NCI-H2029 (cell line): ENCODE measurements around the gene HADHB.
"Not testable (repeated sequence)": the region's sequence is repeated elsewhere in the genome, so short reads cannot be mapped to it uniquely, and the experiment has no call there.

Experiments
- DNase-seq: peaks from one replicate; lab custom pipeline; 2025; lab: John Stamatoyannopoulos, UW

HADHB gene

GRCh38 chr2:26245231-26245732, 543 bp downstream of the HADHB start:
- no peak for DNase-seq

- no peak for DNase-seq
Observed at GRCh38 chr2:26245810-26246209, 1.1 kb downstream of the HADHB start.

GRCh38 chr2:26246818-26247217, 2.1 kb downstream of the HADHB start:
- DNase-seq = no peak

- DNase-seq = no peak
Observed at GRCh38 chr2:26249625-26250024, 4.9 kb downstream of the HADHB start.

GRCh38 chr2:26251893-26252292, 7.2 kb downstream of the HADHB start:
- DNase-seq = peak; percentile 34

- DNase-seq = no peak
Observed at GRCh38 chr2:26255759-26256384, 11.1 kb downstream of the HADHB start.

GRCh38 chr2:26258836-26259235, 14.1 kb downstream of the HADHB start:
- not testable (repeated sequence) for DNase-seq

- no peak for DNase-seq
Observed at GRCh38 chr2:26268213-26268612, 23.5 kb downstream of the HADHB start.

- not testable (repeated sequence) for DNase-seq
Observed at GRCh38 chr2:26268670-26269385, 24.1 kb downstream of the HADHB start.

- no peak for DNase-seq
Observed at GRCh38 chr2:26269571-26270158, 24.9 kb downstream of the HADHB start.

GRCh38 chr2:26270373-26270772, 25.6 kb downstream of the HADHB start:
- DNase-seq = no peak

- DNase-seq = no peak
Observed at GRCh38 chr2:26273501-26273900, 28.8 kb downstream of the HADHB start.

GRCh38 chr2:26274058-26274613, 29.4 kb downstream of the HADHB start:
- peak; percentile 32 for DNase-seq

- DNase-seq = no peak
Observed at GRCh38 chr2:26276484-26277227, 31.9 kb downstream of the HADHB start.

GRCh38 chr2:26279886-26280285, 35.1 kb downstream of the HADHB start:
- DNase-seq = no peak

GRCh38 chr2:26281226-26281625, 36.5 kb downstream of the HADHB start:
- DNase-seq = no peak

- DNase-seq = no peak
Observed at GRCh38 chr2:26283606-26284005, 38.9 kb downstream of the HADHB start.

- DNase-seq = no peak
Observed at GRCh38 chr2:26284132-26284531, 39.4 kb downstream of the HADHB start.

GRCh38 chr2:26285931-26286330, 41.2 kb downstream of the HADHB start:
- no peak for DNase-seq

- no peak for DNase-seq
Observed at GRCh38 chr2:26290001-26290400, 45.3 kb downstream of the HADHB start.

GRCh38 chr2:26292646-26293045, 47.9 kb downstream of the HADHB start:
- DNase-seq = no peak

GRCh38 chr2:26295511-26295910, 50.8 kb downstream of the HADHB start:
- no peak for DNase-seq
